T-helper 17 cell (primary cell): ENCODE results near the gene WWOX. TPM values are rescaled to one million over a fixed set of nuclear protein-coding genes. Genes with fewer than 3 reads are reported as not detected.

Source experiments
- ATAC-seq: fragments of 150-1000 bp; cut with Tn5 transposase; 2 replicates; pipeline ENCODE4 v1.10.0; 2021; ENCODE audit warnings: mild to moderate bottlenecking, moderate library complexity
- DNase-seq, 3 donors: peaks; one replicate each; pipeline versions ENCODE4 v3.0.0 to v3.0.0-alpha.2; 2020 to 2021
- H3K9me3 ChIP-seq: one replicate; pipeline ENCODE4 v1.7.0; 2013; ENCODE audit warnings: low read length, mild to moderate bottlenecking; ENCODE audit not compliant: control insufficient read depth, poor library complexity, severe bottlenecking
- H3K27ac Mint-ChIP-seq: one replicate; pipeline ENCODE4 v1.8.0; 2022; ENCODE audit warnings: mild to moderate bottlenecking, moderate library complexity, mixed read lengths
- H3K27me3 Mint-ChIP-seq: one replicate; pipeline ENCODE4 v1.8.0; 2022; ENCODE audit warnings: mixed read lengths
- H3K36me3 Mint-ChIP-seq: one replicate; pipeline ENCODE4 v1.8.0; 2022; ENCODE audit warnings: low read depth, mixed read lengths
- H3K4me1 Mint-ChIP-seq: one replicate; pipeline ENCODE4 v1.8.0; 2022; ENCODE audit warnings: mild to moderate bottlenecking, mixed read lengths
- H3K4me3 Mint-ChIP-seq: one replicate; pipeline ENCODE4 v1.8.0; 2022; ENCODE audit warnings: mild to moderate bottlenecking, moderate library complexity, mixed read lengths
- total RNA-seq, 4 donors: library from RNA in 2 of 4; stranded (reverse) in 2 of 4; gene quantifications; one replicate each; pipeline ENCODE4 v1.2.3 and lab custom pipeline; 2022 to 2026

Gene WWOX
- total RNA-seq, 2 donors from 2014 or later, result 26.8 to 29.7 TPM

GRCh38 chr16:78895681-78896080, 796.2 kb downstream of the WWOX start:
- ATAC-seq, result peak; percentile 32
- Mint-ChIP-seq H3K27me3 (peaks cover 11% of the 10 kb centered on the region), H3K36me3 (no peaks in the 10 kb centered on the region), H3K4me1 (peaks cover 26% of the 10 kb centered on the region), H3K4me3 (peak overlapping the region; percentile 79), H3K27ac (peak overlapping the region; percentile 82)
- H3K9me3 ChIP-seq, result no peaks in the 10 kb centered on the region
- no peak for DNase-seq

- peak; percentile 38 for ATAC-seq
- no peak overlapping the region for H3K4me3 Mint-ChIP-seq
- H3K27ac Mint-ChIP-seq, result peak overlapping the region; percentile 82
- H3K36me3 Mint-ChIP-seq, result no peaks in the 10 kb centered on the region
- H3K4me1 Mint-ChIP-seq, result peaks cover 31% of the 10 kb centered on the region
- DNase-seq, result no peak
- H3K27me3 Mint-ChIP-seq, result peaks cover 11% of the 10 kb centered on the region
- H3K9me3 ChIP-seq, result no peaks in the 10 kb centered on the region
Measured at GRCh38 chr16:78896280-78896679, 796.8 kb downstream of the WWOX start.

- H3K4me1 Mint-ChIP-seq, result peaks cover 34% of the 10 kb centered on the region
- H3K27ac Mint-ChIP-seq, result peak overlapping the region; percentile 82
- peak overlapping the region; percentile 46 for H3K4me3 Mint-ChIP-seq
- DNase-seq (no peak), ATAC-seq (peak; percentile 14)
- H3K9me3 ChIP-seq, result no peaks in the 10 kb centered on the region
- H3K36me3 Mint-ChIP-seq, result no peaks in the 10 kb centered on the region
- peaks cover 11% of the 10 kb centered on the region for H3K27me3 Mint-ChIP-seq
Measured at GRCh38 chr16:78897299-78897698, 797.8 kb downstream of the WWOX start.

- no peaks in the 10 kb centered on the region for H3K9me3 ChIP-seq
- H3K4me1 Mint-ChIP-seq, result peaks cover 32% of the 10 kb centered on the region
- no peak overlapping the region for H3K4me3 Mint-ChIP-seq
- peaks cover 10% of the 10 kb centered on the region for H3K27me3 Mint-ChIP-seq
- H3K36me3 Mint-ChIP-seq, result no peaks in the 10 kb centered on the region
- ATAC-seq (no peak), DNase-seq (no peak)
- H3K27ac Mint-ChIP-seq, result peak overlapping the region; percentile 82
Measured at GRCh38 chr16:78900044-78900811, 800.8 kb downstream of the WWOX start.

GRCh38 chr16:78900966-78901365, 801.5 kb downstream of the WWOX start:
- Mint-ChIP-seq H3K4me3 (no peak overlapping the region), H3K36me3 (no peaks in the 10 kb centered on the region), H3K27ac (peak overlapping the region; percentile 82), H3K4me1 (peaks cover 25% of the 10 kb centered on the region), H3K27me3 (peaks cover 6% of the 10 kb centered on the region)
- no peaks in the 10 kb centered on the region for H3K9me3 ChIP-seq
- DNase-seq, result no peak
- ATAC-seq, result no peak

GRCh38 chr16:78902321-78902720, 802.9 kb downstream of the WWOX start:
- no peaks in the 10 kb centered on the region for H3K9me3 ChIP-seq
- Mint-ChIP-seq H3K27ac (no peak overlapping the region), H3K4me3 (no peak overlapping the region), H3K4me1 (peaks cover 20% of the 10 kb centered on the region), H3K36me3 (no peaks in the 10 kb centered on the region), H3K27me3 (peaks cover 6% of the 10 kb centered on the region)
- no peak for DNase-seq
- no peak for ATAC-seq

- no peak overlapping the region for H3K27ac Mint-ChIP-seq
Measured at GRCh38 chr16:78903237-78903636, 803.8 kb downstream of the WWOX start.

GRCh38 chr16:78903843-78904242, 804.4 kb downstream of the WWOX start:
- Mint-ChIP-seq H3K4me3 (peak overlapping the region; percentile 9), H3K4me1 (peaks cover 18% of the 10 kb centered on the region), H3K27me3 (no peaks in the 10 kb centered on the region), H3K36me3 (no peaks in the 10 kb centered on the region), H3K27ac (no peak overlapping the region)
- ATAC-seq, result no peak
- no peak for DNase-seq
- H3K9me3 ChIP-seq, result no peaks in the 10 kb centered on the region

More at GRCh38 chr16:78903237-78903636, 803.8 kb downstream of the WWOX start:
- peak; percentile 75 for ATAC-seq
- no peaks in the 10 kb centered on the region for H3K9me3 ChIP-seq
- Mint-ChIP-seq H3K27me3 (peaks cover 3% of the 10 kb centered on the region), H3K36me3 (no peaks in the 10 kb centered on the region), H3K4me1 (peaks cover 16% of the 10 kb centered on the region), H3K4me3 (no peak overlapping the region)
- no peak for DNase-seq

- Mint-ChIP-seq H3K27me3 (no peaks in the 10 kb centered on the region), H3K36me3 (no peaks in the 10 kb centered on the region), H3K27ac (no peak overlapping the region), H3K4me1 (peaks cover 13% of the 10 kb centered on the region), H3K4me3 (no peak overlapping the region)
- peaks cover 3% of the 10 kb centered on the region for H3K9me3 ChIP-seq
- DNase-seq, result no peak
- ATAC-seq, result no peak
Measured at GRCh38 chr16:78906135-78906534, 806.7 kb downstream of the WWOX start.

- Mint-ChIP-seq H3K27ac (no peak overlapping the region), H3K4me3 (no peak overlapping the region), H3K36me3 (peaks cover 2% of the 10 kb centered on the region), H3K27me3 (no peaks in the 10 kb centered on the region), H3K4me1 (peaks cover 3% of the 10 kb centered on the region)
- no peak for DNase-seq
- H3K9me3 ChIP-seq, result peaks cover 3% of the 10 kb centered on the region
- no peak for ATAC-seq
Measured at GRCh38 chr16:78909226-78909625, 809.8 kb downstream of the WWOX start.

- no peak overlapping the region for H3K4me3 Mint-ChIP-seq
- ATAC-seq (no peak), DNase-seq (no peak)
- peaks cover 14% of the 10 kb centered on the region for H3K4me1 Mint-ChIP-seq
- peaks cover 2% of the 10 kb centered on the region for H3K36me3 Mint-ChIP-seq
- H3K27me3 Mint-ChIP-seq, result no peaks in the 10 kb centered on the region
- no peaks in the 10 kb centered on the region for H3K9me3 ChIP-seq
- H3K27ac Mint-ChIP-seq, result no peak overlapping the region
Measured at GRCh38 chr16:78915811-78916345, 816.4 kb downstream of the WWOX start.

GRCh38 chr16:78916928-78917545, 817.6 kb downstream of the WWOX start:
- no peak for ATAC-seq
- H3K9me3 ChIP-seq, result no peaks in the 10 kb centered on the region
- no peak for DNase-seq
- H3K27me3 Mint-ChIP-seq, result no peaks in the 10 kb centered on the region
- peaks cover 14% of the 10 kb centered on the region for H3K4me1 Mint-ChIP-seq
- H3K27ac Mint-ChIP-seq, result peak overlapping the region; percentile 32
- no peak overlapping the region for H3K4me3 Mint-ChIP-seq
- peaks cover 3% of the 10 kb centered on the region for H3K36me3 Mint-ChIP-seq

- H3K4me3 Mint-ChIP-seq, result peak overlapping the region; percentile 2
- H3K9me3 ChIP-seq, result no peaks in the 10 kb centered on the region
- H3K27me3 Mint-ChIP-seq, result no peaks in the 10 kb centered on the region
- no peak for DNase-seq
- H3K27ac Mint-ChIP-seq, result peak overlapping the region; percentile 19
- peaks cover 3% of the 10 kb centered on the region for H3K36me3 Mint-ChIP-seq
- no peak for ATAC-seq
- peaks cover 14% of the 10 kb centered on the region for H3K4me1 Mint-ChIP-seq
Measured at GRCh38 chr16:78918805-78919305, 819.4 kb downstream of the WWOX start.
